Endothelial cell of umbilical vein (primary cell): ENCODE data around the gene CTTNBP2NL. TPM values are rescaled to one million over a fixed set of nuclear protein-coding genes. Genes with fewer than 3 reads are reported as not detected.

Experiments used
- BruUV-seq: library from RNA; stranded (reverse); fragments of 400-500 nt; replicated peaks from 2 replicates; lab custom pipeline; 2021; lab: Mats Ljungman, UMichigan
- CTCF ChIA-PET: fragments of 300-600, 350-600 bp; sonication (Branson Sonifier 250); formaldehyde crosslinking; loops from one replicate; lab custom pipeline; 2021; ENCODE audit warnings: antibody characterized with exemption, inconsistent platforms; lab: Charles Lee
- POLR2A ChIA-PET: fragments of 300-600, 350-600 bp; sonication (Branson Sonifier 250); formaldehyde crosslinking; loops from one replicate; lab custom pipeline; 2021; ENCODE audit warnings: antibody characterized with exemption, inconsistent platforms; lab: Charles Lee
- DNase-seq: peaks from one replicate; pipeline ENCODE4 v3.0.0-alpha.2; 2011; ENCODE audit warnings: low read depth, low spot score
- FAIRE-seq: peaks from 2 replicates; lab custom pipeline; 2011; peaks lifted over from hg19 to GRCh38; lab: Jason Lieb, UNC
- H2AFZ ChIP-seq: 2 replicates; pipeline ENCODE4 v1.6.0; 2012; ENCODE audit warnings: low read depth, low read length, control low read depth, inconsistent platforms
- H3K27ac ChIP-seq: 2 replicates; pipeline ENCODE4 v1.5.1; 2011; ENCODE audit warnings: low read depth, mild to moderate bottlenecking, control low read depth, low read length, moderate library complexity; ENCODE audit not compliant: insufficient read depth
- H3K27me3 ChIP-seq, 2 experiments: 2 replicates each; pipeline versions ENCODE4 v1.6.0 to v1.6.1; 2011; ENCODE audit warnings: low read length in 2 of 2, mixed read lengths in 1 of 2; ENCODE audit not compliant: control insufficient read depth in 2 of 2, insufficient read depth in 2 of 2
- H3K36me3 ChIP-seq, 2 experiments: 2 replicates in 1 of 2; 3 replicates in 1 of 2; pipeline ENCODE4 v1.5.1; 2011; ENCODE audit warnings: low read length in 2 of 2, mild to moderate bottlenecking in 1 of 2, moderate library complexity in 1 of 2; ENCODE audit not compliant: control insufficient read depth in 2 of 2, insufficient read depth in 2 of 2; ENCODE audit errors: extremely low read depth in 1 of 2
- H3K4me1 ChIP-seq: 3 replicates; pipeline ENCODE4 v1.5.1; 2011; ENCODE audit warnings: mild to moderate bottlenecking, low read length; ENCODE audit not compliant: control insufficient read depth, insufficient read depth; ENCODE audit errors: extremely low read depth
- H3K4me2 ChIP-seq: 2 replicates; pipeline ENCODE4 v1.6.1; 2011; ENCODE audit warnings: low read length, control low read depth, mixed read lengths; ENCODE audit not compliant: insufficient read depth
- H3K4me3 ChIP-seq, 3 experiments: fragments of 200-600 bp in 1 of 3; sonication (generic), shearing (Covaris generic) in 1 of 3; replicated peaks in 1 of 3; 2 replicates each; pipeline ENCODE4 v1.5.1; 2011 to 2016; ENCODE audit warnings: control low read depth in 3 of 3, low read length in 3 of 3, mild to moderate bottlenecking in 2 of 3, inconsistent platforms in 1 of 3, low read depth in 1 of 3, moderate library complexity in 1 of 3; ENCODE audit not compliant: insufficient read depth in 1 of 3
- H3K79me2 ChIP-seq: 2 replicates; pipeline ENCODE4 v1.6.0; 2012; ENCODE audit warnings: low read length, inconsistent platforms; ENCODE audit not compliant: control insufficient read depth, insufficient read depth
- H3K9ac ChIP-seq: replicated peaks from 2 replicates; pipeline ENCODE3; 2011; ENCODE audit warnings: low read length, control low read depth; ENCODE audit not compliant: insufficient read depth; ENCODE audit errors: extremely low read depth
- H3K9me1 ChIP-seq: replicated peaks from 3 replicates; pipeline ENCODE4 v1.6.0; 2011; ENCODE audit warnings: mild to moderate bottlenecking, low read length; ENCODE audit not compliant: control insufficient read depth, insufficient read depth; ENCODE audit errors: extremely low read depth
- H3K9me3 ChIP-seq: replicated peaks from 2 replicates; pipeline ENCODE4 v1.5.1; 2012; ENCODE audit warnings: low read length, inconsistent platforms; ENCODE audit not compliant: control insufficient read depth, insufficient read depth
- H4K20me1 ChIP-seq: replicated peaks from 2 replicates; pipeline ENCODE3; 2011; ENCODE audit warnings: mild to moderate bottlenecking, low read length; ENCODE audit not compliant: control insufficient read depth, insufficient read depth; ENCODE audit errors: extremely low read depth
- CTCF ChIP-seq, 2 donors: IDR thresholded peaks; 1 replicate in 1 of 2; 2 replicates in 1 of 2; pipeline ENCODE4 v1.5.1; 2011; ENCODE audit warnings: low read length in 2 of 2, mild to moderate bottlenecking in 2 of 2, moderate library complexity in 2 of 2, control low read depth in 1 of 2, inconsistent platforms in 1 of 2, low read depth in 1 of 2; ENCODE audit not compliant: insufficient read depth in 1 of 2; ENCODE audit errors: extremely low read depth in 1 of 2
- EZH2 ChIP-seq: IDR thresholded peaks from 2 replicates; pipeline ENCODE4 v1.6.1; 2012; ENCODE audit warnings: borderline replicate concordance, low read depth, mild to moderate bottlenecking, moderate library complexity, low read length, inconsistent platforms; ENCODE audit not compliant: severe bottlenecking
- FOS ChIP-seq: IDR thresholded peaks from 2 replicates; pipeline ENCODE4 v1.6.1; 2011; ENCODE audit warnings: mild to moderate bottlenecking, low read length, moderate library complexity, borderline replicate concordance; ENCODE audit not compliant: insufficient read depth
- GATA2 ChIP-seq: IDR thresholded peaks from 2 replicates; pipeline ENCODE4 v1.7.0; 2011; ENCODE audit warnings: low read depth, mild to moderate bottlenecking, moderate library complexity, mixed read lengths, low read length; ENCODE audit not compliant: insufficient read length, insufficient read depth
- JUN ChIP-seq: IDR thresholded peaks from 2 replicates; pipeline ENCODE4 v1.6.1; 2011; ENCODE audit warnings: borderline replicate concordance, low read depth; ENCODE audit not compliant: insufficient read length, insufficient read depth
- MAX ChIP-seq: IDR thresholded peaks from 2 replicates; pipeline ENCODE4 v1.6.1; 2011; ENCODE audit not compliant: insufficient read depth, insufficient read length
- MYC ChIP-seq: IDR thresholded peaks from one replicate; pipeline ENCODE4 v1.6.1; 2011; ENCODE audit warnings: mild to moderate bottlenecking, low read depth, low read length
- POLR2A ChIP-seq: IDR thresholded peaks from 2 replicates; pipeline ENCODE4 v1.6.1; 2012; ENCODE audit warnings: low read depth, mild to moderate bottlenecking, control low read depth, low read length
- POLR2AphosphoS5 ChIP-seq: IDR thresholded peaks from 2 replicates; pipeline ENCODE4 v1.6.1; 2012; ENCODE audit warnings: low read depth, mild to moderate bottlenecking, control low read depth, low read length, moderate library complexity; ENCODE audit not compliant: insufficient read depth
- dilution Hi-C: fragments of 300-500 bp; cut with MboI; formaldehyde crosslinking; loops from one replicate; pipeline ENCODE4 v1.15.0; 2019; ENCODE audit warnings: low sequenced_read_pairs; ENCODE audit not compliant: extremely low pct_ligation_motif_present
- intact Hi-C: fragments of 100-400 bp; cut with micrococcal nuclease; formaldehyde crosslinking; loops from one replicate; pipeline ENCODE4 v1.10.0; 2022
- polyA plus RNA-seq, 4 experiments: library from polyadenylated mRNA; depleted of rRNA in 3 of 4; stranded (reverse) in 3 of 4; unstranded in 1 of 4; fragments of >200 nt; gene quantifications; 2 replicates each; pipeline versions ENCODE4 v1.2.1 to v1.2.3, GENCODE V29; 2011 to 2012; ENCODE audit warnings: missing spikeins in 1 of 4
- total RNA-seq: library from RNA; stranded (reverse); gene quantifications from 2 replicates; pipeline ENCODE4 v1.2.3, GENCODE V29; 2021

Gene CTTNBP2NL
- total and polyA plus RNA-seq, 2 donors (not counting 3 experiments of a cell fraction or from before 2014, with no cell fraction given), result 21.5 to 94.4 TPM

- no peaks in the 10 kb centered on the region for H4K20me1 ChIP-seq
- no peaks in the 10 kb centered on the region for H3K27me3 ChIP-seq
- no peaks in the 10 kb centered on the region for H3K9me3 ChIP-seq
- POLR2A ChIA-PET, result no interaction called here
- FAIRE-seq, result no peak
- H2AFZ ChIP-seq, result no peak overlapping the region
- dilution Hi-C loops, result no loop called here
- no peak overlapping the region for H3K9ac ChIP-seq
- H3K4me1 ChIP-seq, result peaks cover 2% of the 10 kb centered on the region
- H3K36me3 ChIP-seq, result no peaks in the 10 kb centered on the region
- H3K9me1 ChIP-seq, result no peaks in the 10 kb centered on the region
- no peak overlapping the region for H3K4me3 ChIP-seq
- BruUV-seq, result no TSS peak
- no peaks in the 10 kb centered on the region for H3K79me2 ChIP-seq
- no peak for TF ChIP-seq FOS
- CTCF ChIA-PET, result no interaction called here
- no peak for DNase-seq
- intact Hi-C loops, result no loop called here
- H3K4me2 ChIP-seq, result no peak overlapping the region
- H3K27ac ChIP-seq, result no peak overlapping the region
Observed at GRCh38 chr1:112472142-112472541, 76.1 kb downstream of the CTTNBP2NL start.

GRCh38 chr1:112477550-112477949 lies 81.5 kb downstream of the CTTNBP2NL start:
- Histone ChIP-seq H3K36me3 (no peaks in the 10 kb centered on the region), H4K20me1 (no peaks in the 10 kb centered on the region), H3K4me1 (no peaks in the 10 kb centered on the region), H3K9me3 (peaks cover 2% of the 10 kb centered on the region), H3K27ac (no peak overlapping the region), H3K9ac (no peak overlapping the region), H3K79me2 (no peaks in the 10 kb centered on the region), H3K27me3 (no peaks in the 10 kb centered on the region), H2AFZ (no peak overlapping the region), H3K4me2 (no peak overlapping the region), H3K9me1 (no peaks in the 10 kb centered on the region), H3K4me3 (no peak overlapping the region)
- FAIRE-seq, result no peak
- BruUV-seq, result no TSS peak
- no peak for DNase-seq
- no peak for TF ChIP-seq FOS
- TF ChIP-seq JUN, result no peak
- no peak for TF ChIP-seq CTCF (IDR thresholded peaks at IDR 0.05; ENCODE audit: extremely low read depth in 1 of 2, insufficient read depth in 1 of 2, low read depth in 1 of 2, low read length in 2 of 2)
- TF ChIP-seq POLR2A, result no peak
- TF ChIP-seq MAX, result no peak
- TF ChIP-seq GATA2, result no peak
- no peak for TF ChIP-seq POLR2AphosphoS5
- no peak for TF ChIP-seq EZH2
- TF ChIP-seq MYC, result no peak
- dilution Hi-C loops (no loop called here), intact Hi-C loops (no loop called here)
- ChIA-PET CTCF (interaction anchor here (0.9 to 1.0 kb wide), 2 partner anchors 11 to 86 kb away, joined by 3 read pairs; no protein-coding TSS in a partner anchor), POLR2A (no interaction called here)
